Transverse colon (tissue), 4 donors: ENCODE results near the gene RHOJ. TPM values are rescaled to one million over a fixed set of nuclear protein-coding genes. Genes with fewer than 3 reads are reported as not detected.

Experiments used
- DNase-seq: peaks from one replicate; pipeline ENCODE4 v3.0.0-alpha.2; 2019
- H3K27ac ChIP-seq, 4 donors: fragments of 200-600 bp; sonication (generic); 2 replicates each; pipeline ENCODE4 v1.5.1; 2016 to 2018; ENCODE audit warnings: inconsistent platforms in 4 of 4
- H3K27me3 ChIP-seq: fragments of 200-600 bp; sonication (generic); 2 replicates; pipeline ENCODE4 v1.5.1; 2017; ENCODE audit warnings: inconsistent platforms
- H3K36me3 ChIP-seq, 4 donors: fragments of 200-600 bp; sonication (generic); 2 replicates each; pipeline ENCODE4 v1.5.1; 2017 to 2019; ENCODE audit warnings: inconsistent platforms in 4 of 4
- H3K4me1 ChIP-seq, 4 donors: fragments of 200-600 bp; sonication (generic); 2 replicates each; pipeline ENCODE4 v1.5.1; 2017 to 2020; ENCODE audit warnings: inconsistent platforms in 4 of 4
- H3K4me3 ChIP-seq, 4 donors: fragments of 200-600 bp; sonication (generic); 1 replicate in 1 of 4; 2 replicates in 3 of 4; pipeline versions ENCODE4 v1.5.1 to v1.6.1; 2017 to 2019; ENCODE audit warnings: inconsistent platforms in 4 of 4
- H3K9me3 ChIP-seq, 2 donors: fragments of 200-600 bp; sonication (generic); 2 replicates each; pipeline ENCODE4 v1.5.1; 2017 to 2019; ENCODE audit warnings: inconsistent platforms in 2 of 2
- EP300 ChIP-seq: sonication (generic); formaldehyde crosslinking; IDR thresholded peaks from one replicate; pipeline ENCODE4 v1.6.1; 2017; ENCODE audit warnings: antibody characterized with exemption, low read depth
- POLR2A ChIP-seq: fragments of 450-650 bp; IDR thresholded peaks from one replicate; pipeline ENCODE4 v1.6.1; 2016; ENCODE audit warnings: antibody characterized with exemption, mild to moderate bottlenecking, moderate library complexity
- POLR2AphosphoS5 ChIP-seq, 3 donors: sonication (generic); formaldehyde crosslinking; IDR thresholded peaks; one replicate each; pipeline ENCODE4 v1.6.1; 2016; ENCODE audit warnings: antibody characterized with exemption in 3 of 3
- WGBS, 2 donors: methylation state at CpG; one replicate each; pipeline ENCODE4 v1.1.5; 2018; ENCODE audit warnings: low coverage in 1 of 2; 5-methylcytosine and 5-hydroxymethylcytosine counted together
- in situ Hi-C, 4 donors: fragments of 200-750 bp; cut with MboI; loops; one replicate each; pipeline versions ENCODE4 v1.15.0 to v1.15.1; 2017; ENCODE audit warnings: low sequenced_read_pairs in 3 of 4, low pct_ligation_motif_present in 1 of 4, low pct_unique_long_range_greater_than_20kb in 1 of 4
- intact Hi-C: fragments of 100-400 bp; cut with DNase I; formaldehyde crosslinking; loops from one replicate; pipeline ENCODE4 v1.15.1; 2023; ENCODE audit warnings: low total_unique reads
- total RNA-seq, 4 donors: library from RNA; depleted of rRNA; stranded (reverse); fragments of >200 nt; gene quantifications; one replicate each; pipeline ENCODE4 v1.1.0, GENCODE V29; 2016
- TF ChIP-seq, protein P1 (sequence below), 5 experiments: fragments of 200-600 bp in 3 of 5; fragments of 450-650 bp in 2 of 5; sonication (generic) in 3 of 5; IDR thresholded peaks; 1 replicate in 2 of 5; 2 replicates in 3 of 5; pipeline ENCODE4 v1.5.1; 2016 to 2017; ENCODE audit warnings: antibody characterized with exemption in 5 of 5, inconsistent platforms in 3 of 5, mild to moderate bottlenecking in 2 of 5, moderate library complexity in 1 of 5

The RHOJ gene
- total RNA-seq, result 10 to 100 TPM in 2 of 4 donors, 1 to 10 TPM in 2; 2.9 to 23.7 (median 12.7) TPM

DNA sequence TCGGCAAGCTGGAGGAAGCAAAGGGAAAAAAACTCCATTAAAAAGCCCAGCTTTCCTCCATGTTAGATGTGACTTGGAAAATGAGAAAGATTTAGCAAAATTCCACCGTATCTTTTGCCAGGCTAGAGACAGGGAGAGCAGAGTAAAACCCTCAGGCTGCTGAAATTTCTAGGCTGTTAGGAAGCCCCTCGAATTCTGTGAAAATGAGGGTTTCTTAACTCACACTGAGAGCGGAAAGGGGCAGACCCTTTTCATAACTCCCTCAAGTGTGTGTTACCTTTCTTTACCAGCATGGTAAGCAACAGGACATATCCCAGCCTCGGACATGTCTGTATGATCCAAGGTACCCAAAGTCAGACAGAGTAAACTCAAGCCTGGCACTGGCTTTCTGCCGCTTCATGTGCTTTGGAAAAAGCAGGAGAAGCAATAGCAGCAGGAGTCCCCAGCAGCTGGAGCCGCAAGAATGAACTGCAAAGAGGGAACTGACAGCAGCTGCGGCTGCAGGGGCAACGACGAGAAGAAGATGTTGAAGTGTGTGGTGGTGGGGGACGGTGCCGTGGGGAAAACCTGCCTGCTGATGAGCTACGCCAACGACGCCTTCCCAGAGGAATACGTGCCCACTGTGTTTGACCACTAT is at the start of gene RHOJ:
Gene RHOJ (plus strand): TSS at position 37 of the 637 bp plus-strand sequence. CDS start 427 bp downstream, at position 464.
- peak within 1 kb of the TSS; percentile 76 to 91 (median 84) for H3K27ac ChIP-seq
- TF ChIP-seq, protein P1, sequence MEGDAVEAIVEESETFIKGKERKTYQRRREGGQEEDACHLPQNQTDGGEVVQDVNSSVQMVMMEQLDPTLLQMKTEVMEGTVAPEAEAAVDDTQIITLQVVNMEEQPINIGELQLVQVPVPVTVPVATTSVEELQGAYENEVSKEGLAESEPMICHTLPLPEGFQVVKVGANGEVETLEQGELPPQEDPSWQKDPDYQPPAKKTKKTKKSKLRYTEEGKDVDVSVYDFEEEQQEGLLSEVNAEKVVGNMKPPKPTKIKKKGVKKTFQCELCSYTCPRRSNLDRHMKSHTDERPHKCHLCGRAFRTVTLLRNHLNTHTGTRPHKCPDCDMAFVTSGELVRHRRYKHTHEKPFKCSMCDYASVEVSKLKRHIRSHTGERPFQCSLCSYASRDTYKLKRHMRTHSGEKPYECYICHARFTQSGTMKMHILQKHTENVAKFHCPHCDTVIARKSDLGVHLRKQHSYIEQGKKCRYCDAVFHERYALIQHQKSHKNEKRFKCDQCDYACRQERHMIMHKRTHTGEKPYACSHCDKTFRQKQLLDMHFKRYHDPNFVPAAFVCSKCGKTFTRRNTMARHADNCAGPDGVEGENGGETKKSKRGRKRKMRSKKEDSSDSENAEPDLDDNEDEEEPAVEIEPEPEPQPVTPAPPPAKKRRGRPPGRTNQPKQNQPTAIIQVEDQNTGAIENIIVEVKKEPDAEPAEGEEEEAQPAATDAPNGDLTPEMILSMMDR (IDR thresholded peaks at IDR 0.05), result no peak
- TF ChIP-seq EP300 (no peak), POLR2AphosphoS5 (IDR thresholded peaks at IDR 0.05) (no peak), POLR2A (no peak)
- intact Hi-C loops (no loop called here), in situ Hi-C loops (no loop called here)
- peaks cover 0 to 9% (median 0%) of the 10 kb centered on the region in 4 donors for H3K4me1 ChIP-seq
- 14 to 34% methylated on average over 3 to 16 of the region's 16 CpGs for WGBS, 2 donors
- H3K27me3 ChIP-seq, result no peaks in the 10 kb centered on the region
- H3K9me3 ChIP-seq, result no peaks in the 10 kb centered on the region
- DNase-seq, result peak; percentile 11
- no peaks in the 10 kb centered on the region for H3K36me3 ChIP-seq
- H3K4me3 ChIP-seq, result peak within 1 kb of the TSS; percentile 30 to 45 (median 34)

DNA sequence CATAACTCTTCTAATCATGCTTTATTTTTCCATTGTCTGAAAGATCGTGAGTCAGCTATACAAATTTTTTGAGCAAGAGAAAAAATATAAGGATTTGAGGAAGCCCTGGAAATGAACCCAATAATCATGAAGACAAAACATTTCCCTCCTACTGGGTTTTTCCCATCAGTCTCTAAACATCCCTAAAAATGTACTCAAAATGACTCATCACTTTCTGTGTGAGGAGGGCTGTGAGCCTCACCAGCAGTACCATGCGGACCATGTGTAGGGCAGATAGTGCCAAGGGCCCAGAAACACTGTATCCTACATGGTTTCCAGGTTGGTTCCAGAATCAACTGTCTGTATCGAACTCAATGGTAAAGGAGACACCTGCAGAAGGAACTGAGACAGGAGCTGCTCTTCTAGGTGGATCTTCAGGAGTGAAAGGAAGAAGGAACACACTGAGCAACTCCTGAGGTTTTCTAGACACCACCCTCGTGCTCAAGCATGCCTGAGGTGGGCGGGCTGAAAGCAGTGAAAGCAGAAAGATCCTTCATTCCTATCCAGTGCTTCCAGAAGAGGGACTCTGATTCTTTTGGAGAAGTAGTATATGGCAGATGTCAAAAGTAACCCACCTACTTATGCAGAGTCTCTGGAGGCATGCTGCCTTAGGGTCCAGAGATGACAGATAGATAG is 48.6 kb upstream of the RHOJ start:
- DNase-seq, result no peak
- H3K9me3 ChIP-seq, result no peaks in the 10 kb centered on the region
- no peak overlapping the region for H3K27ac ChIP-seq
- TF ChIP-seq POLR2A, result no peak
- no peak for TF ChIP-seq POLR2AphosphoS5 (IDR thresholded peaks at IDR 0.05)
- TF ChIP-seq EP300, result no peak
- TF ChIP-seq, protein P1 (IDR thresholded peaks at IDR 0.05), result no peak
- in situ Hi-C loops, result no loop called here
- H3K36me3 ChIP-seq, result no peaks in the 10 kb centered on the region
- no peaks in the 10 kb centered on the region for H3K4me1 ChIP-seq
- no peaks in the 10 kb centered on the region for H3K27me3 ChIP-seq
- no peak overlapping the region for H3K4me3 ChIP-seq
- intact Hi-C loops, result no loop called here
- WGBS, 2 donors, result 44 to 53% methylated on average over 4 to 5 of the region's 5 CpGs

DNA sequence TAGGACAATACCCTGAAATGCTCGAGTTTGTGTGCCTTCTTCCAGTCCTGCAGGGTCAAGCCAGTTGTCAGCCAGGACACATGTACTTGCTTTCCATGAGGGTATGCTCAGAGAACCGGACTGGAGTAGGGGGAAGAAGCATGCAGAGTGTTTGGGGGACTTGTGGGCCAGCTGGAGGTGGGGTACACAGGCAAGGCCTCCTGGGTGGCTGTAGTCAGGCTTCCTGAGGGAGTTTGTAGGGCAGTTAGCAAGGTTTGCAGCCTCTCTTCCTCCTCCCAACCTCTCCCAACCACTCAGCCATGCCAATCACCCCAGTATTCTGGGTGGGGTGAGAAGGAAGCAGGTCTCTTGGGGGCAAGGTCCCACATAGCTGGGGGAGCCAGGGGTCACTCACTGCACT is 47.0 kb upstream of the RHOJ start:
- in situ Hi-C loops, result no loop called here
- Histone ChIP-seq H3K27ac (no peak overlapping the region), H3K27me3 (no peaks in the 10 kb centered on the region), H3K4me3 (no peak overlapping the region), H3K4me1 (no peaks in the 10 kb centered on the region), H3K9me3 (no peaks in the 10 kb centered on the region), H3K36me3 (no peaks in the 10 kb centered on the region)
- no peak for DNase-seq
- TF ChIP-seq, protein P1 (IDR thresholded peaks at IDR 0.05), result no peak
- TF ChIP-seq POLR2AphosphoS5 (IDR thresholded peaks at IDR 0.05) (no peak), EP300 (no peak), POLR2A (no peak)
- intact Hi-C loops, result no loop called here
- WGBS, 2 donors, result 62% methylated on average over 2 of the region's 2 CpGs; no CpG with 5 or more reads in 1 of the 2 donors

DNA sequence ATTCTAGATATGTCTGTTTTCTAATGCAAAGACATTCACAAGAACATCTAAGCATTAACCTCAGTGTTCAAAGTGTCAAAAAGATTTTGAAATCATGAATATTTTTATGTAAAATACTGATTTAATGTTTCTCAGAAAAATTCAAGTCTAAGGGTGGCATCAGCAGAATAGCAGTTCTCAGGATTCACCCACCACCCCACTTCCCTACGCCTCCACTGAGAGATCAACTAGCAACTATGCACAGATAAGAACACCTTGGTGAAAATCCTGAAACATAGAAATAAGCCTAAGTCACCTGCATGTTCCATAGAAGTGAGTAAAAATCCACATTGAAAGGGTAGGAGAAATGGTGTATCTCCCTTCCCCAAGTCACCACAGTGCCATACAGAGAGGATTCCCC is 40.9 kb upstream of the RHOJ start:
- in situ Hi-C loops (no loop called here), intact Hi-C loops (no loop called here)
- TF ChIP-seq EP300 (no peak), POLR2A (no peak), POLR2AphosphoS5 (IDR thresholded peaks at IDR 0.05) (no peak)
- TF ChIP-seq, protein P1 (IDR thresholded peaks at IDR 0.05), result no peak
- Histone ChIP-seq H3K27me3 (no peaks in the 10 kb centered on the region), H3K27ac (no peak overlapping the region), H3K4me3 (no peak overlapping the region), H3K36me3 (no peaks in the 10 kb centered on the region), H3K9me3 (peaks cover 6 to 13% of the 10 kb centered on the region in 2 donors), H3K4me1 (no peaks in the 10 kb centered on the region)
- DNase-seq, result no peak
- WGBS, 2 donors, result 88 to 98% methylated on average over 1 of the region's 1 CpG
